ENCODE results near the gene VTCN1.

DNA sequence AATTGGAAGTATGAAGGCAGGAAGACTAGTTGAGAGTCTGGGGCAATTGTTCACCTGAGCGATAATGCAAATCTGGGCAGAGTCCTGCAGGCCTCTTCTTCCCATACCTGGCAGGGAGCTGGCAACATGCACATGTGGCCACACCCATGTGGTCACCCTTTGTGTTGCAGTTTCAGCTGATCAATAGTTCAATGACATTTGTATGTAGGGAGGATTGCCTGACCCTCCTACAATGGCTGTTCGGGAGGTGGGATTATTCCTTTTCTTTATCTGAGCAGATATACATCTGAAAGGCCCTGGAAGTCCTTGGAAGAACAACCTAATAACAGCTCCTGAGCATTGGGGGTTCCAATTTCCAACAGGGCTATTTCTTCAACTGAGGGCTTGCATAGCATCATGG lies 74.0 kb downstream of the VTCN1 start:
- TF ChIP-seq, protein P1, sequence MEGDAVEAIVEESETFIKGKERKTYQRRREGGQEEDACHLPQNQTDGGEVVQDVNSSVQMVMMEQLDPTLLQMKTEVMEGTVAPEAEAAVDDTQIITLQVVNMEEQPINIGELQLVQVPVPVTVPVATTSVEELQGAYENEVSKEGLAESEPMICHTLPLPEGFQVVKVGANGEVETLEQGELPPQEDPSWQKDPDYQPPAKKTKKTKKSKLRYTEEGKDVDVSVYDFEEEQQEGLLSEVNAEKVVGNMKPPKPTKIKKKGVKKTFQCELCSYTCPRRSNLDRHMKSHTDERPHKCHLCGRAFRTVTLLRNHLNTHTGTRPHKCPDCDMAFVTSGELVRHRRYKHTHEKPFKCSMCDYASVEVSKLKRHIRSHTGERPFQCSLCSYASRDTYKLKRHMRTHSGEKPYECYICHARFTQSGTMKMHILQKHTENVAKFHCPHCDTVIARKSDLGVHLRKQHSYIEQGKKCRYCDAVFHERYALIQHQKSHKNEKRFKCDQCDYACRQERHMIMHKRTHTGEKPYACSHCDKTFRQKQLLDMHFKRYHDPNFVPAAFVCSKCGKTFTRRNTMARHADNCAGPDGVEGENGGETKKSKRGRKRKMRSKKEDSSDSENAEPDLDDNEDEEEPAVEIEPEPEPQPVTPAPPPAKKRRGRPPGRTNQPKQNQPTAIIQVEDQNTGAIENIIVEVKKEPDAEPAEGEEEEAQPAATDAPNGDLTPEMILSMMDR (IDR thresholded peaks at IDR 0.05): no peak
- no peak for TF ChIP-seq POLR2A (IDR thresholded peaks at IDR 0.05)

Measured in ovary (tissue), 3 donors.